IMR-90 (cell line): ENCODE results near the gene BCL2L12. TPM values are rescaled to one million over a fixed set of nuclear protein-coding genes. Genes with fewer than 3 reads are reported as not detected.

Experiments used
- ATAC-seq: fragments of 200-7000 bp; cut with Tn5 transposase; 2 replicates; pipeline ENCODE4 v1.9.1; 2020; ENCODE audit warnings: low read depth, mild to moderate bottlenecking, moderate library complexity
- BruUV-seq: library from RNA; stranded (reverse); fragments of 400-500 nt; replicated peaks from 2 replicates; lab custom pipeline; 2021; lab: Mats Ljungman, UMichigan
- CTCF ChIA-PET: fragments of 300-600 bp; formaldehyde crosslinking; extraction: SDS; loops from one replicate; lab custom pipeline; 2021; ENCODE audit warnings: antibody characterized with exemption; lab: Yijun Ruan, JAX
- POLR2A ChIA-PET: fragments of 300-600 bp; sonication (Branson Sonifier 250); formaldehyde crosslinking; loops from one replicate; lab custom pipeline; 2022; ENCODE audit warnings: antibody characterized with exemption; ENCODE audit not compliant: unreplicated experiment; lab: Charles Lee
- DNase-seq: peaks from one replicate; pipeline ENCODE4 v3.0.0; 2013
- H2AFZ ChIP-seq: replicated peaks from 2 replicates; pipeline ENCODE3; 2013; ENCODE audit warnings: low read length, mild to moderate bottlenecking; ENCODE audit not compliant: poor library complexity
- H2AK5ac ChIP-seq: 2 replicates; pipeline ENCODE4 v1.6.1; 2013; ENCODE audit warnings: low read depth, low read length, inconsistent platforms
- H2AK9ac ChIP-seq: replicated peaks from 2 replicates; pipeline ENCODE3; 2013; ENCODE audit warnings: mild to moderate bottlenecking, low read depth, low read length, moderate library complexity; ENCODE audit not compliant: poor library complexity
- H2BK120ac ChIP-seq: 2 replicates; pipeline ENCODE4 v1.6.1; 2013; ENCODE audit warnings: low read depth, low read length, inconsistent platforms
- H2BK15ac ChIP-seq: 3 replicates; pipeline ENCODE4 v1.6.1; 2013; ENCODE audit warnings: low read depth, low read length, inconsistent platforms
- H2BK20ac ChIP-seq: 2 replicates; pipeline ENCODE4 v1.6.1; 2013; ENCODE audit warnings: low read depth, mild to moderate bottlenecking, inconsistent platforms, low read length, moderate library complexity
- H2BK5ac ChIP-seq: 2 replicates; pipeline ENCODE4 v1.6.1; 2013; ENCODE audit warnings: mild to moderate bottlenecking, low read depth, low read length, inconsistent platforms; ENCODE audit not compliant: poor library complexity, severe bottlenecking
- H3K14ac ChIP-seq: replicated peaks from 2 replicates; pipeline ENCODE4 v1.6.1; 2013; ENCODE audit warnings: low read depth, low read length, inconsistent platforms
- H3K18ac ChIP-seq: 2 replicates; pipeline ENCODE4 v1.6.1; 2013; ENCODE audit warnings: low read depth, low read length, control low read depth
- H3K23ac ChIP-seq: 2 replicates; pipeline ENCODE4 v1.6.1; 2013; ENCODE audit warnings: low read depth, low read length, inconsistent platforms
- H3K27ac ChIP-seq: 2 replicates; pipeline ENCODE4 v1.5.1; 2013; ENCODE audit warnings: mild to moderate bottlenecking, control low read depth, low read length; ENCODE audit not compliant: insufficient read depth
- H3K27me3 ChIP-seq: 2 replicates; pipeline ENCODE4 v1.6.1; 2013; ENCODE audit warnings: low read length; ENCODE audit not compliant: control insufficient read depth, insufficient read depth
- H3K36me3 ChIP-seq: 2 replicates; pipeline ENCODE4 v1.6.1; 2013; ENCODE audit warnings: low read length, mixed read lengths; ENCODE audit not compliant: control insufficient read depth, insufficient read depth
- H3K4ac ChIP-seq: 2 replicates; pipeline ENCODE4 v1.6.1; 2013; ENCODE audit warnings: low read depth, low read length, inconsistent platforms
- H3K4me1 ChIP-seq: 2 replicates; pipeline ENCODE4 v1.6.1; 2013; ENCODE audit warnings: low read length, mixed read lengths; ENCODE audit not compliant: control insufficient read depth, insufficient read depth
- H3K4me2 ChIP-seq: 2 replicates; pipeline ENCODE4 v1.6.1; 2013; ENCODE audit warnings: low read depth, mild to moderate bottlenecking, control low read depth, low read length, moderate library complexity
- H3K4me3 ChIP-seq: 2 replicates; pipeline ENCODE4 v1.5.1; 2013; ENCODE audit warnings: low read depth, mild to moderate bottlenecking, control low read depth, low read length, moderate library complexity; ENCODE audit not compliant: insufficient read depth
- H3K56ac ChIP-seq: 2 replicates; pipeline ENCODE4 v1.6.1; 2013; ENCODE audit warnings: low read length, inconsistent platforms; ENCODE audit not compliant: insufficient read depth; ENCODE audit errors: extremely low read depth
- H3K79me1 ChIP-seq, 2 experiments: 2 replicates each; pipeline ENCODE4 v1.6.1; 2013; ENCODE audit warnings: low read length in 2 of 2, inconsistent platforms in 1 of 2, low read depth in 1 of 2
- H3K9ac ChIP-seq: 2 replicates; pipeline ENCODE4 v1.6.1; 2013; ENCODE audit warnings: low read depth, low read length, control low read depth
- H3K9me1 ChIP-seq: 2 replicates; pipeline ENCODE4 v1.6.1; 2013; ENCODE audit warnings: low read length, inconsistent platforms; ENCODE audit not compliant: insufficient read depth
- H3K9me3 ChIP-seq: 2 replicates; pipeline ENCODE4 v1.6.1; 2013; ENCODE audit warnings: low read length; ENCODE audit not compliant: control insufficient read depth, insufficient read depth
- H4K20me1 ChIP-seq: 2 replicates; pipeline ENCODE4 v1.6.1; 2013; ENCODE audit warnings: low read length, inconsistent platforms; ENCODE audit not compliant: insufficient read depth
- H4K5ac ChIP-seq: 2 replicates; pipeline ENCODE4 v1.6.1; 2013; ENCODE audit warnings: mild to moderate bottlenecking, low read depth, low read length, control low read depth
- H4K8ac ChIP-seq, 2 experiments: 2 replicates each; pipeline ENCODE4 v1.6.1; 2013; ENCODE audit warnings: low read depth in 2 of 2, low read length in 2 of 2, control low read depth in 1 of 2, inconsistent platforms in 1 of 2
- H4K91ac ChIP-seq: 2 replicates; pipeline ENCODE4 v1.6.1; 2013; ENCODE audit warnings: low read depth, low read length, inconsistent platforms; ENCODE audit not compliant: insufficient read depth
- BHLHE40 ChIP-seq: fragments of 150-350 bp; IDR thresholded peaks from 2 replicates; pipeline ENCODE4 v1.6.1; 2016; ENCODE audit warnings: mild to moderate bottlenecking, low read depth, low read length
- CEBPB ChIP-seq: IDR thresholded peaks from 2 replicates; pipeline ENCODE4 v1.6.1; 2012; ENCODE audit warnings: low read depth, low read length, improper control_type of control experiment
- CHD1 ChIP-seq: IDR thresholded peaks from 2 replicates; pipeline ENCODE4 v1.6.1; 2012; ENCODE audit warnings: low read depth, low read length, improper control_type of control experiment
- CTCF ChIP-seq: conservative IDR thresholded peaks from 2 replicates; pipeline ENCODE4 v1.5.1; 2012; ENCODE audit warnings: mild to moderate bottlenecking, low read depth, low read length, improper control_type of control experiment
- FOS ChIP-seq: fragments of 150-350 bp; IDR thresholded peaks from 2 replicates; pipeline ENCODE4 v1.6.1; 2016; ENCODE audit warnings: low read depth, low read length
- MAFK ChIP-seq: IDR thresholded peaks from 2 replicates; pipeline ENCODE4 v1.6.1; 2012; ENCODE audit warnings: low read depth, low read length, improper control_type of control experiment
- MAZ ChIP-seq: IDR thresholded peaks from 2 replicates; pipeline ENCODE4 v1.6.1; 2012; ENCODE audit warnings: low read depth, mild to moderate bottlenecking, low read length, improper control_type of control experiment, moderate library complexity, borderline replicate concordance
- MXI1 ChIP-seq: IDR thresholded peaks from 2 replicates; pipeline ENCODE4 v1.6.1; 2012; ENCODE audit warnings: low read depth, mild to moderate bottlenecking, low read length, moderate library complexity, borderline replicate concordance
- NFE2L2 ChIP-seq: fragments of 150-350 bp; IDR thresholded peaks from 2 replicates; pipeline ENCODE4 v1.6.1; 2016; ENCODE audit warnings: low read depth, mild to moderate bottlenecking, low read length
- POLR2A ChIP-seq: IDR thresholded peaks from 2 replicates; pipeline ENCODE4 v1.6.1; 2012; ENCODE audit warnings: mild to moderate bottlenecking, low read depth, low read length
- RCOR1 ChIP-seq: IDR thresholded peaks from 2 replicates; pipeline ENCODE4 v1.6.1; 2012; ENCODE audit warnings: mild to moderate bottlenecking, low read length, improper control_type of control experiment; ENCODE audit not compliant: insufficient replicate concordance
- RFX5 ChIP-seq: IDR thresholded peaks from 2 replicates; pipeline ENCODE4 v1.8.0; 2012; ENCODE audit warnings: low read depth, mild to moderate bottlenecking, low read length, moderate library complexity
- SMC3 ChIP-seq: fragments of 150-350 bp; IDR thresholded peaks from 2 replicates; pipeline ENCODE4 v1.6.1; 2016; ENCODE audit warnings: low read depth, mild to moderate bottlenecking, antibody characterized with exemption, low read length, moderate library complexity
- WGBS, 2 experiments: methylation state at CpG; one replicate each; pipeline versions ENCODE4 v1.1.5 to v1.1.7; 2013; ENCODE audit warnings: missing lambda C conversion rate in 2 of 2; ENCODE audit not compliant: insufficient read length in 1 of 2; ENCODE audit errors: extremely low coverage in 2 of 2; 5-methylcytosine and 5-hydroxymethylcytosine counted together
- dilution Hi-C: fragments of 300-500 bp; cut with HindIII; formaldehyde crosslinking; loops from one replicate; pipeline ENCODE4 v1.14.3; 2018; ENCODE audit warnings: low sequenced_read_pairs; ENCODE audit not compliant: unreplicated experiment
- in situ Hi-C: fragments of 300-500 bp; cut with MboI; formaldehyde crosslinking; loops from 3 replicates; pipeline ENCODE4 v1.14.3; 2019; ENCODE audit warnings: low sequenced_read_pairs, inconsistent platforms, mixed read lengths
- intact Hi-C: fragments of 100-400 bp; cut with micrococcal nuclease; formaldehyde crosslinking; loops from 2 replicates; pipeline ENCODE4 v1.10.0; 2022
- polyA plus RNA-seq, 3 experiments: library from polyadenylated mRNA; depleted of rRNA; stranded (reverse); fragments of >200 nt; gene quantifications; 2 replicates each; pipeline ENCODE4 v1.2.3, GENCODE V29; 2012; ENCODE audit warnings: low replicate concordance in 1 of 3
- total RNA-seq: library from RNA; depleted of rRNA; stranded (reverse); fragments of >200 nt; gene quantifications from 2 replicates; pipeline ENCODE4 v1.2.3, GENCODE V29; 2012
- TF ChIP-seq, protein P1 (sequence below): fragments of 150-350 bp; IDR thresholded peaks from 2 replicates; pipeline ENCODE4 v1.6.1; 2017; ENCODE audit warnings: mild to moderate bottlenecking, antibody characterized with exemption, low read length, low read depth
- TF ChIP-seq, protein P2 (sequence below): fragments of 150-350 bp; IDR thresholded peaks from 2 replicates; pipeline ENCODE4 v1.6.1; 2016; ENCODE audit warnings: low read depth, mild to moderate bottlenecking, low read length, moderate library complexity, borderline replicate concordance

The BCL2L12 gene
- total and polyA plus RNA-seq, 2 of the 4 experiments (the other 2 are of a cell fraction): 3.9 to 32.6 TPM

DNA sequence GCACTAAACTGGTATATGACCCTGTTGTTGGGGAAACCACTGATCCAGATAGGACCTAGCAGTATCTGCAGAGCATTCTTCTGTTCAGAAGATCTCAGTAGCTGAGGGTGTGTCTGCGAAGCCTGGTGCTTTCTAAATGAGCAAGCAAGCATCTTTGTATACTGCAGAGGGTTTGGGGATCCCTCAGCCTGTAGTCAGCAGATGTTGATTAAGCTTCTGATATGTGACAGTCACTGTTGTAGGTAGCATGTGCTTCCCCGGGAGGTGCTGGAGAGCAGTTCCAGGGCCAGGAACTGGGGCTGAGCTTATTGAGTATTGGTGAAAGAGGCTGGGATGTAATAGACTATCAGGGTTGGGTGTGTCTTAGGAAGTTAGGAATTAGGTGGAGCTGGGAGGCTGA is 22.3 kb upstream of the BCL2L12 start:
- H3K14ac ChIP-seq: no peak overlapping the region
- no peak overlapping the region for H2BK15ac ChIP-seq
- no peak for TF ChIP-seq NFE2L2
- TF ChIP-seq CEBPB: no peak
- TF ChIP-seq, protein P1, sequence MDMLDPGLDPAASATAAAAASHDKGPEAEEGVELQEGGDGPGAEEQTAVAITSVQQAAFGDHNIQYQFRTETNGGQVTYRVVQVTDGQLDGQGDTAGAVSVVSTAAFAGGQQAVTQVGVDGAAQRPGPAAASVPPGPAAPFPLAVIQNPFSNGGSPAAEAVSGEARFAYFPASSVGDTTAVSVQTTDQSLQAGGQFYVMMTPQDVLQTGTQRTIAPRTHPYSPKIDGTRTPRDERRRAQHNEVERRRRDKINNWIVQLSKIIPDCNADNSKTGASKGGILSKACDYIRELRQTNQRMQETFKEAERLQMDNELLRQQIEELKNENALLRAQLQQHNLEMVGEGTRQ: no peak
- no peak for TF ChIP-seq CTCF
- TF ChIP-seq MAFK: no peak
- TF ChIP-seq, protein P2, sequence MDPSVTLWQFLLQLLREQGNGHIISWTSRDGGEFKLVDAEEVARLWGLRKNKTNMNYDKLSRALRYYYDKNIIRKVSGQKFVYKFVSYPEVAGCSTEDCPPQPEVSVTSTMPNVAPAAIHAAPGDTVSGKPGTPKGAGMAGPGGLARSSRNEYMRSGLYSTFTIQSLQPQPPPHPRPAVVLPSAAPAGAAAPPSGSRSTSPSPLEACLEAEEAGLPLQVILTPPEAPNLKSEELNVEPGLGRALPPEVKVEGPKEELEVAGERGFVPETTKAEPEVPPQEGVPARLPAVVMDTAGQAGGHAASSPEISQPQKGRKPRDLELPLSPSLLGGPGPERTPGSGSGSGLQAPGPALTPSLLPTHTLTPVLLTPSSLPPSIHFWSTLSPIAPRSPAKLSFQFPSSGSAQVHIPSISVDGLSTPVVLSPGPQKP: no peak
- no peak for TF ChIP-seq RCOR1
- no peak for TF ChIP-seq BHLHE40
- no peak for TF ChIP-seq CHD1
- no peak for TF ChIP-seq MAZ
- TF ChIP-seq MXI1: no peak
- TF ChIP-seq RFX5: no peak
- no peak for TF ChIP-seq POLR2A
- TF ChIP-seq SMC3: no peak
- no peak for TF ChIP-seq FOS
- intact Hi-C loops: no loop called here
- H2BK5ac ChIP-seq: no peak overlapping the region
- ChIA-PET POLR2A (no interaction called here), CTCF (interaction anchor here (1.2 to 1.7 kb wide), 3 partner anchors 11 to 37 kb away, joined by 3 to 4 read pairs (median 3); no protein-coding TSS in a partner anchor)
- no peak overlapping the region for H3K27ac ChIP-seq
- ATAC-seq: no peak
- peak overlapping the region; percentile 14; the same call in 1 of the 2 replicates for H3K4me2 ChIP-seq
- no peak overlapping the region for H3K18ac ChIP-seq
- no peak overlapping the region for H2BK120ac ChIP-seq
- no peak overlapping the region for H2AK9ac ChIP-seq
- H2AK5ac ChIP-seq: no peak overlapping the region
- 0 out of 2 replicates have a peak, but pooled peaks cover 8% of the 10 kb centered on the region for H3K9me1 ChIP-seq
- no peak overlapping the region for H2AFZ ChIP-seq
- H3K23ac ChIP-seq: peak overlapping the region; percentile 44; the same call in 1 of the 2 replicates
- peaks cover 22% of the 10 kb centered on the region for H3K36me3 ChIP-seq
- peaks cover 5% of the 10 kb centered on the region for H3K4me1 ChIP-seq
- H3K9me3 ChIP-seq: no peaks in the 10 kb centered on the region
- no peak overlapping the region; the same call in 1 of the 2 replicates for H3K9ac ChIP-seq
- peaks cover 43 to 75% of the 10 kb centered on the region in 2 experiments for H3K79me1 ChIP-seq
- no peak overlapping the region for H2BK20ac ChIP-seq
- no TSS peak for BruUV-seq
- H3K56ac ChIP-seq: no peak overlapping the region
- H4K8ac ChIP-seq: no peak overlapping the region
- no peaks in the 10 kb centered on the region for H3K27me3 ChIP-seq
- no peak overlapping the region for H4K91ac ChIP-seq
- H3K4ac ChIP-seq: peak overlapping the region; percentile 8; the same call in 1 of the 2 replicates
- H3K4me3 ChIP-seq: no peak overlapping the region
- WGBS, 2 experiments: 95% methylated on average over 2 of the region's 2 CpGs; no CpG with 5 or more reads in 1 of the 2 experiments
- in situ Hi-C loops: no loop called here
- H4K20me1 ChIP-seq: peaks cover 33% of the 10 kb centered on the region
- no peak for DNase-seq
- H4K5ac ChIP-seq: no peak overlapping the region
- dilution Hi-C loops: no loop called here
